HL-60 (cell line): ENCODE measurements around the gene CTBP2.

ENCODE experiments used
- DNase-seq, 2 experiments: peaks; one replicate each; pipeline ENCODE4 v3.0.0-alpha.2; 2010 to 2020; ENCODE audit warnings: low read depth in 1 of 2, low spot score in 1 of 2
- H3K27ac ChIP-seq: fragments of 250-450 bp; sonication (Bioruptor Pico); replicated peaks from 2 replicates; pipeline ENCODE4 v1.5.1; 2020; ENCODE audit warnings: mild to moderate bottlenecking, moderate library complexity
- H3K27me3 ChIP-seq: fragments of 250-450 bp; sonication (Bioruptor Pico); 2 replicates; pipeline ENCODE4 v1.5.1; 2021; ENCODE audit warnings: mild to moderate bottlenecking, moderate library complexity; ENCODE audit not compliant: insufficient read depth, poor library complexity, severe bottlenecking
- H3K4me3 ChIP-seq: replicated peaks from 2 replicates; pipeline ENCODE4 v1.5.1; 2011; ENCODE audit warnings: mild to moderate bottlenecking, control low read depth, low read length; ENCODE audit not compliant: insufficient read depth
- GABPA ChIP-seq: IDR thresholded peaks from 2 replicates; pipeline ENCODE4 v1.6.1; 2012; ENCODE audit warnings: low read depth
- POLR2AphosphoS5 ChIP-seq: IDR thresholded peaks from 2 replicates; pipeline ENCODE4 v1.6.1; 2012; ENCODE audit warnings: low read depth
- SPI1 ChIP-seq: IDR thresholded peaks from 2 replicates; pipeline ENCODE4 v1.6.1; 2012; ENCODE audit warnings: low read depth, mild to moderate bottlenecking, borderline replicate concordance
- TF ChIP-seq, protein P1 (sequence below): IDR thresholded peaks from 2 replicates; pipeline ENCODE4 v1.6.1; 2012; ENCODE audit warnings: low read depth; ENCODE audit not compliant: insufficient replicate concordance
- TF ChIP-seq, protein P2 (sequence below): IDR thresholded peaks from one replicate; pipeline ENCODE4 v1.5.1; 2011; ENCODE audit warnings: low read length, control low read depth, inconsistent platforms; ENCODE audit not compliant: insufficient read depth

Gene CTBP2

DNA sequence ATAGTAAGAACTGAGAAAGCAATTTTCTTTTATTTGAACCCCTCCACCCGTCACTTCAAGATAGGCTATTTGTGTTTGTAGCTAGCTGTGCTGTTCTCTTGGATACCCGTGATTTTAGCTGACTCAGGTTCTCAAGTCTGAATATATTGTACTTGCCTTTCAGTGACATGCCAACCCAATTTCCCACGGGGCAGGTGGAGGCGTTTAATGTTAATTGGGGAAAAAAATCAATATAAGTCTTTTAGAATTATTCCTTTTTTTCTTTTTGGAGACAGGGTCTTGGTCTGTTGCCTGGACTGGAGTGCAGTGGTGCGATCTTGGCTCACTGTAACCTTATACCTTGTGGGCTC, 182.0 kb downstream of the CTBP2 start:
- no peak overlapping the region for H3K27ac ChIP-seq
- TF ChIP-seq POLR2AphosphoS5 = no peak
- TF ChIP-seq, protein P1, sequence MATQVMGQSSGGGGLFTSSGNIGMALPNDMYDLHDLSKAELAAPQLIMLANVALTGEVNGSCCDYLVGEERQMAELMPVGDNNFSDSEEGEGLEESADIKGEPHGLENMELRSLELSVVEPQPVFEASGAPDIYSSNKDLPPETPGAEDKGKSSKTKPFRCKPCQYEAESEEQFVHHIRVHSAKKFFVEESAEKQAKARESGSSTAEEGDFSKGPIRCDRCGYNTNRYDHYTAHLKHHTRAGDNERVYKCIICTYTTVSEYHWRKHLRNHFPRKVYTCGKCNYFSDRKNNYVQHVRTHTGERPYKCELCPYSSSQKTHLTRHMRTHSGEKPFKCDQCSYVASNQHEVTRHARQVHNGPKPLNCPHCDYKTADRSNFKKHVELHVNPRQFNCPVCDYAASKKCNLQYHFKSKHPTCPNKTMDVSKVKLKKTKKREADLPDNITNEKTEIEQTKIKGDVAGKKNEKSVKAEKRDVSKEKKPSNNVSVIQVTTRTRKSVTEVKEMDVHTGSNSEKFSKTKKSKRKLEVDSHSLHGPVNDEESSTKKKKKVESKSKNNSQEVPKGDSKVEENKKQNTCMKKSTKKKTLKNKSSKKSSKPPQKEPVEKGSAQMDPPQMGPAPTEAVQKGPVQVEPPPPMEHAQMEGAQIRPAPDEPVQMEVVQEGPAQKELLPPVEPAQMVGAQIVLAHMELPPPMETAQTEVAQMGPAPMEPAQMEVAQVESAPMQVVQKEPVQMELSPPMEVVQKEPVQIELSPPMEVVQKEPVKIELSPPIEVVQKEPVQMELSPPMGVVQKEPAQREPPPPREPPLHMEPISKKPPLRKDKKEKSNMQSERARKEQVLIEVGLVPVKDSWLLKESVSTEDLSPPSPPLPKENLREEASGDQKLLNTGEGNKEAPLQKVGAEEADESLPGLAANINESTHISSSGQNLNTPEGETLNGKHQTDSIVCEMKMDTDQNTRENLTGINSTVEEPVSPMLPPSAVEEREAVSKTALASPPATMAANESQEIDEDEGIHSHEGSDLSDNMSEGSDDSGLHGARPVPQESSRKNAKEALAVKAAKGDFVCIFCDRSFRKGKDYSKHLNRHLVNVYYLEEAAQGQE = no peak
- TF ChIP-seq GABPA = no peak
- TF ChIP-seq, protein P2, sequence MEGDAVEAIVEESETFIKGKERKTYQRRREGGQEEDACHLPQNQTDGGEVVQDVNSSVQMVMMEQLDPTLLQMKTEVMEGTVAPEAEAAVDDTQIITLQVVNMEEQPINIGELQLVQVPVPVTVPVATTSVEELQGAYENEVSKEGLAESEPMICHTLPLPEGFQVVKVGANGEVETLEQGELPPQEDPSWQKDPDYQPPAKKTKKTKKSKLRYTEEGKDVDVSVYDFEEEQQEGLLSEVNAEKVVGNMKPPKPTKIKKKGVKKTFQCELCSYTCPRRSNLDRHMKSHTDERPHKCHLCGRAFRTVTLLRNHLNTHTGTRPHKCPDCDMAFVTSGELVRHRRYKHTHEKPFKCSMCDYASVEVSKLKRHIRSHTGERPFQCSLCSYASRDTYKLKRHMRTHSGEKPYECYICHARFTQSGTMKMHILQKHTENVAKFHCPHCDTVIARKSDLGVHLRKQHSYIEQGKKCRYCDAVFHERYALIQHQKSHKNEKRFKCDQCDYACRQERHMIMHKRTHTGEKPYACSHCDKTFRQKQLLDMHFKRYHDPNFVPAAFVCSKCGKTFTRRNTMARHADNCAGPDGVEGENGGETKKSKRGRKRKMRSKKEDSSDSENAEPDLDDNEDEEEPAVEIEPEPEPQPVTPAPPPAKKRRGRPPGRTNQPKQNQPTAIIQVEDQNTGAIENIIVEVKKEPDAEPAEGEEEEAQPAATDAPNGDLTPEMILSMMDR = no peak
- TF ChIP-seq SPI1 = no peak
- no peak overlapping the region for H3K4me3 ChIP-seq
- H3K27me3 ChIP-seq = no peaks in the 10 kb centered on the region
- DNase-seq = no peak

DNA sequence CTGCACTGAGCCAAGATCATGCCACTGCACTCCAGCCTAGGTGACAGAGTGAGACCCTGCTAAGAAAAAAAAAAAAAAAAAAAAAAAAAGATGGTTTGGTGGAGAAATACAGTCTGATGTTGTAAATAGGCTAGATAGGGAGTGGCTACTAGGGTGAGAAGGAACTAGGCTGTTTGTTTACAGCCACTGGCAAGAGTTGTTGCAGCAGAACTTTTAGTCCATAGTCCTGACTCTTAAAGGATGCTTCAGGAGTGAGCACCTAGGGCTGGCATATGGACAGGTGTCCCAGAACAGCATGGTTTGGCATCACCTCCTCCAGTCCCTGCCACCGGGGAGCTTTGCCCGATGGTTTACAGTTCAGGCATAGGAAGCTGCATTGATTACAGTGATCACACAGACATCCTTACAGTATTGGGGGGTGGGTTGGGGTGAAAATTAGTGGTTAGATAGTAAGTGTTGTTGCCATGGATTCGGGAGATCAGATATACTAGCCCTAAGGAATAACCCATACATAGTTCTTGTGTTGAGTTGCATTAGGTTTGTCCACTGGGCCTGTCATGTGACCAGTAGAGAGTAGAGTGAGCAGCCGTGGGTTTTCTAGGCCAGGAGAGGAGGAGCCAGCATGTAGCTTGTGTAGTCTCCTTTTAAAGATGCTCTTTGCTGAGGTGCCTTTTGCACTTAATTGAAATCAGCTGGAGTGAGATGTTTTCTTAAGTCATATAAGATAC, 182.6 kb downstream of the CTBP2 start:
- Histone ChIP-seq H3K4me3 (no peak overlapping the region), H3K27me3 (no peaks in the 10 kb centered on the region), H3K27ac (no peak overlapping the region)
- no peak for DNase-seq
- TF ChIP-seq, protein P1 = no peak
- TF ChIP-seq SPI1 (no peak), POLR2AphosphoS5 (no peak), GABPA (no peak)
- TF ChIP-seq, protein P2 = no peak

DNA sequence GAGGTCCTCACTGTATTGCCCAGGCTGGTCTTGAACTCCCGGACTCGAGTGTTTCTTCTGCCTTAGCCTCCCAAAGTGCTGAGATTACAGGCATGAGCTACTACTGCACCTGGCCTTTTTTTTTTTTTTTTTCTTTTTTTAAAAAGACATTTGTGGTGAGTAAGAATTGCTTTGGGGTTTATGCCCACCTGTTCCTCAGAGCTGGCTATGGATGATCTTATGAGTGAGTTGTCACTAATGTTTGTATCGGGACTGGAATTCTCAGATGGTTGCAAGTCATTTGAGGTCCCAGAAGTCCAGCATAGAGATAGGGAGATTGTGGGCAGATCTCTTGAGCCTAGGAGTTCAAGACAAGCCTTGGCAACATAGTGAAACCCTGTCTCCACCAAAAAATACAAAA, 183.2 kb downstream of the CTBP2 start:
- H3K27ac ChIP-seq = no peak overlapping the region
- TF ChIP-seq, protein P2 = no peak
- TF ChIP-seq, protein P1 = no peak
- no peak for TF ChIP-seq POLR2AphosphoS5
- TF ChIP-seq SPI1 = no peak
- no peak for TF ChIP-seq GABPA
- H3K4me3 ChIP-seq = no peak overlapping the region
- DNase-seq = no peak
- H3K27me3 ChIP-seq = no peaks in the 10 kb centered on the region
